Lower leg skin (tissue), 4 donors: ENCODE measurements around the gene GPC6. TPM values are rescaled to one million over a fixed set of nuclear protein-coding genes. Genes with fewer than 3 reads are reported as not detected.

Experiments
- DNase-seq, 2 donors: peaks; one replicate each; pipeline ENCODE4 v3.0.0-alpha.2; 2019; ENCODE audit warnings: low spot score in 2 of 2
- H3K4me3 ChIP-seq: fragments of 200-600 bp; sonication (generic); 2 replicates; pipeline ENCODE4 v1.5.1; 2017; ENCODE audit warnings: mild to moderate bottlenecking, low read depth; ENCODE audit not compliant: poor library complexity, severe bottlenecking
- POLR2A ChIP-seq, 2 donors: fragments of 450-650 bp; IDR thresholded peaks; one replicate each; pipeline ENCODE4 v1.6.1; 2016 to 2017; ENCODE audit warnings: antibody characterized with exemption in 2 of 2, mild to moderate bottlenecking in 1 of 2, moderate library complexity in 1 of 2
- WGBS, 2 donors: methylation state at CpG; one replicate each; pipeline ENCODE4 v1.1.5; 2018; 5-methylcytosine and 5-hydroxymethylcytosine counted together
- intact Hi-C: fragments of 100-400 bp; cut with DNase I; formaldehyde crosslinking; loops from one replicate; pipeline ENCODE4 v1.15.0; 2023; ENCODE audit warnings: low total_unique reads
- total RNA-seq, 4 donors: library from RNA; depleted of rRNA; stranded (reverse); fragments of >200 nt; gene quantifications; one replicate each; pipeline ENCODE4 v1.1.0, GENCODE V29; 2016
- TF ChIP-seq, protein P1 (sequence below), 3 donors: fragments of 450-650 bp; IDR thresholded peaks; one replicate each; pipeline ENCODE4 v1.5.1; 2016; ENCODE audit warnings: antibody characterized with exemption in 3 of 3, mild to moderate bottlenecking in 3 of 3, moderate library complexity in 2 of 3

Gene GPC6
- total RNA-seq, 4 donors from 2014 or later: 1.4 to 5.2 (median 2.5) TPM

DNA sequence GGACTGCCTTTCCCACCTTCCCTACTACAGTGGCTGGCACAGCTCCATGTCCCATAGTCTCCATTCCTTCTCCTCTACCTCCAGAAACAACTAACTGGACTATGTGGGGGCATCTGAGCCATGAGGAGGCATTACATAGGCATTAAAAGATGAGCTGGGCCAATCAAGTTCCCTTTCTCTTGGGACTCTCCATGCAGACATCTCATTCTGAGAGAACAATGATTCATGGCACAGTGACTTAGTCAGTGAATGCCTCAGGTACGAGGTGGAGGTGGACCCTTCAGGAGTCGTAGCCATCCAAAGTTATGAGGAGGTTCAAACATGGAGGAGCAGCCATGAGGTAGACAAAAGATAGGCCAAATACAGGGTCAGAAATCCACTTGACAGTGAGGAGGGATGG, 70.0 kb downstream of the GPC6 start:
- 85 to 97% methylated on average over 2 of the region's 2 CpGs for WGBS, 2 donors
- intact Hi-C loops: no loop called here
- TF ChIP-seq, protein P1, sequence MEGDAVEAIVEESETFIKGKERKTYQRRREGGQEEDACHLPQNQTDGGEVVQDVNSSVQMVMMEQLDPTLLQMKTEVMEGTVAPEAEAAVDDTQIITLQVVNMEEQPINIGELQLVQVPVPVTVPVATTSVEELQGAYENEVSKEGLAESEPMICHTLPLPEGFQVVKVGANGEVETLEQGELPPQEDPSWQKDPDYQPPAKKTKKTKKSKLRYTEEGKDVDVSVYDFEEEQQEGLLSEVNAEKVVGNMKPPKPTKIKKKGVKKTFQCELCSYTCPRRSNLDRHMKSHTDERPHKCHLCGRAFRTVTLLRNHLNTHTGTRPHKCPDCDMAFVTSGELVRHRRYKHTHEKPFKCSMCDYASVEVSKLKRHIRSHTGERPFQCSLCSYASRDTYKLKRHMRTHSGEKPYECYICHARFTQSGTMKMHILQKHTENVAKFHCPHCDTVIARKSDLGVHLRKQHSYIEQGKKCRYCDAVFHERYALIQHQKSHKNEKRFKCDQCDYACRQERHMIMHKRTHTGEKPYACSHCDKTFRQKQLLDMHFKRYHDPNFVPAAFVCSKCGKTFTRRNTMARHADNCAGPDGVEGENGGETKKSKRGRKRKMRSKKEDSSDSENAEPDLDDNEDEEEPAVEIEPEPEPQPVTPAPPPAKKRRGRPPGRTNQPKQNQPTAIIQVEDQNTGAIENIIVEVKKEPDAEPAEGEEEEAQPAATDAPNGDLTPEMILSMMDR (IDR thresholded peaks at IDR 0.05): no peak
- H3K4me3 ChIP-seq: no peak overlapping the region
- DNase-seq: no peak

DNA sequence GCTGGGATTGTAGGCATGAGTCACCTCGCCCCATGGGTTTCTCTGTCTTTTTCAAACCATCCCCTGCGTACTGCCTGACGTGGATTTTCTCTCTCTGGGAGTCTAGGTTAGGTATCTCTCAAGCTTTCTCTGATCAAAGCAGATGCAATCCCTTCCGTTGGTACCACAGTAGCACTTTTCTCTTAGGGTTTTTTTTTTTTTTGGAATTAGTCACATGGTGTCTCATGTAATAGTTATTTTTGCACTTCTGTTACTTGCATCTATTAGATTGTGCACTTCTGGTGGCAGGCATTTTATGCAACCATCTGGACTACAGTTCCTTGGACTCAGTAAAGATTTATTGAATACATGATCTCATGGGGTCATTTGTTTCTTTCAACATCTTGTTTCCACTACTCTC, 72.1 kb downstream of the GPC6 start:
- no peak for DNase-seq
- 86% methylated on average over 4 of the region's 4 CpGs for WGBS, 2 donors
- no peak overlapping the region for H3K4me3 ChIP-seq
- intact Hi-C loops: no loop called here
- TF ChIP-seq, protein P1 (IDR thresholded peaks at IDR 0.05): no peak
- TF ChIP-seq POLR2A (IDR thresholded peaks at IDR 0.05): no peak

DNA sequence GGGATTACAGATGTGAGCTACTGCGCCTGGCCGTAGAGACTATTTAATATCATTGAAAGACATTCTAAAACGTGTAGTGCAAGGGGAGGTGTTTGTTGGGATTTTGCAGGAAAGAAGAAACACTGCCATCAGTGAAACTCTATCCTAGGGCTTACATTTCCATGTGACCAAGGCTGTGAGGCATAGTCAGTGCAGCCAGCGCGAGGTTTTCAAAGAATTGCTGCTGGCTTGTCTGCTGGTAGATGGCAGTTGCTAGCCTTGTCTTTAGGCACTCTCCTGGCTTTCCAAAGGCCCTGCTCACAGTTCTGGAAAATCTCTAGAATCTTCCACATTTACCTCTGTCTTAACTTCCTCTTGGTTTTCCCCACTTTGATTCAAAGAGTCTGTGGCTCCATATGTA, 77.5 kb downstream of the GPC6 start:
- WGBS, 2 donors: 83 to 84% methylated on average over 5 of the region's 5 CpGs
- intact Hi-C loops: no loop called here
- TF ChIP-seq POLR2A (IDR thresholded peaks at IDR 0.05): no peak
- TF ChIP-seq, protein P1 (IDR thresholded peaks at IDR 0.05): no peak
- H3K4me3 ChIP-seq: no peak overlapping the region
- DNase-seq: no peak

DNA sequence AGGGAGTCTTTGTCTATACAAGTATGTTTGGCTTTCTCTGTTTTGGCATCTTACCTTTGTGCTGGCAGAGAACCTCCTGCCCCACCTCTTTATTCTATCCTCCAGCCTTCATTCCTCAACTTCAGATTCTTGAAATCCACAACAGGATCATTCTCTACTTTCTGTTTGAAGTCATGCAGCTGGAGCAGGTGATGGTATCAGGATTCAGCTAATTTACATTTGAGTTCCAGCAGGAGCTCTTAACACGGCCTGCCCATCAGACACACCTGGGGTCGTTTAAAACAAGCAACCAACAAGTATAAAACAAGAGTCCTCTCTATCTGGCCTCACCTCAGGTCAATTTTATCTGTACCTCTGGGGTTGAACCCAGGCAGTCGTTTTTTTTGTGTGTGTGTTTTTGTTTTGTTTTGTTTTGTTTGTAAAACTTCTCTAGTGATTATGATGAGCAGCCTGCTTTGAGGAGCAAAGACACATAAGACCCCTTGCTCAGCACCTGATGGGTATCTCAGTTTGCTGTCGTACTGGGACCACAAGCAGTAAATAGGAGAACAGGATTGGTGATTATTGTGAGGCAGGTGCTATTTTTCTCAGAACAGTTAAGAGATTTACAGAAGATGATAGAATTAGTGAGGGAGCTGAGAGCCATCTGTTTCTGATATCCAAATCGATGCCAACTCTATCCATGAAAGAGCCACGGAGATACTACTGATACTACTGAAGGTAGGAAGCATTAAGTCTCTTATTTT, 78.4 kb downstream of the GPC6 start:
- no peak for DNase-seq
- intact Hi-C loops: no loop called here
- TF ChIP-seq, protein P1 (IDR thresholded peaks at IDR 0.05): no peak
- no peak for TF ChIP-seq POLR2A (IDR thresholded peaks at IDR 0.05)
- no peak overlapping the region for H3K4me3 ChIP-seq
- 45 to 49% methylated on average over 6 of the region's 6 CpGs for WGBS, 2 donors

DNA sequence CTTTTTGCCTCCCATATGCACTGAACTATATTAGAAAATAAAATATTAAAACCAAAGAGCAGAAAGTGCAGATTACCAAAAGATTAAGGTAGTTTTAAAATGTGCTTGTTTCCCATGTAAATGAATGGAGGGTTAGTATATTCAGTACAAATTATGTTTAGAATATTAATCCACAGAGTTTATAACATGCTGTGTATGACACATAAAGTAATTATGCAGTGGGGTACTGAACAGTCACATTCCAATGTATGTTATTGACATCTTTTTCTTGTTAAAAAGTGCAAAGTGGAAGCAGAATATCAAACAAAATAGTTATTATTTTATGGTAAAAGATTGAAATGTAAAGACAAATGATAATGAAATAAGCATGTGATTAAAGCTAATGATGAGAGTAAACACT, 79.3 kb downstream of the GPC6 start:
- TF ChIP-seq, protein P1 (IDR thresholded peaks at IDR 0.05): no peak
- no peak for TF ChIP-seq POLR2A (IDR thresholded peaks at IDR 0.05)
- H3K4me3 ChIP-seq: no peak overlapping the region
- no peak for DNase-seq
- intact Hi-C loops: no loop called here

DNA sequence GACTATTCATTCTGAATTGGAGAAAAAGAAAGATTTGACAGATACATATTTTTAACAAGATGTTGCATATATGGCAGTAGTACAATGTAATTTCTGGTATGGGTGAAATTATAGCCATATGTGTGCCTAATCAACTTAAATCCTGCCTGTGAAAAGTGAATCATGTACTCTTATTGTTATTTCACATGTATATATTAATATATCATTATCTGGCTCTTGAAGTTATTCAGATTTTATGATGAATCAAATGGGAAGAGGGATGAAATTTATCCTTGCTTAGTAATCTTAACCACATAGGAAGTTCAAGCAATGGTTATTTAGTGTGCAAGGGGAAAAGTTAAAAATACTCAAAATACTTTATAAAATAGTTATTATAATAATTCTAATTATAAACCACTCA, 80.5 kb downstream of the GPC6 start:
- H3K4me3 ChIP-seq: no peak overlapping the region
- DNase-seq: no peak
- TF ChIP-seq, protein P1 (IDR thresholded peaks at IDR 0.05): no peak
- no peak for TF ChIP-seq POLR2A (IDR thresholded peaks at IDR 0.05)
- intact Hi-C loops: no loop called here
